Measurements from ENCODE around the gene WDR93.

Gene WDR93

DNA sequence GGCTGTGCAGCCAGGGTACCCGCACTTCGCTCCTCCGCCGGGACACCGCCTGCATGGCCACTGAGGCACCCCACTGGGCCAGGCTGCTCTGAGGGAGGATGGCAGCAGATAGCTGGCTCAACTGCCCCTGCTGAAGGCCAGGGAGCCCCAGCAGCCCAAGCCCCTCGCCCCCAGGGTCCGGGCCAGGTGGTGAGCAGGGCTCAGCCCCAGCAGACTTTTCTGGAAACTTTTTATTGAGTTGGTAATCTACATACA, 23.0 kb upstream of the WDR93 start:
- DNase-seq (ENCODE audit: insufficient read length, low spot score) (no peak), FAIRE-seq (no peak)
- TF ChIP-seq POLR2A (IDR thresholded peaks at IDR 0.05; ENCODE audit: low read depth, low read length), result no peak

- DNase-seq (ENCODE audit: insufficient read length, low spot score) (no peak), FAIRE-seq (no peak)
- no peak for TF ChIP-seq POLR2A (IDR thresholded peaks at IDR 0.05; ENCODE audit: low read depth, low read length)
Observed at GRCh38 chr15:89668171-89668570, 22.4 kb upstream of the WDR93 start.

DNA sequence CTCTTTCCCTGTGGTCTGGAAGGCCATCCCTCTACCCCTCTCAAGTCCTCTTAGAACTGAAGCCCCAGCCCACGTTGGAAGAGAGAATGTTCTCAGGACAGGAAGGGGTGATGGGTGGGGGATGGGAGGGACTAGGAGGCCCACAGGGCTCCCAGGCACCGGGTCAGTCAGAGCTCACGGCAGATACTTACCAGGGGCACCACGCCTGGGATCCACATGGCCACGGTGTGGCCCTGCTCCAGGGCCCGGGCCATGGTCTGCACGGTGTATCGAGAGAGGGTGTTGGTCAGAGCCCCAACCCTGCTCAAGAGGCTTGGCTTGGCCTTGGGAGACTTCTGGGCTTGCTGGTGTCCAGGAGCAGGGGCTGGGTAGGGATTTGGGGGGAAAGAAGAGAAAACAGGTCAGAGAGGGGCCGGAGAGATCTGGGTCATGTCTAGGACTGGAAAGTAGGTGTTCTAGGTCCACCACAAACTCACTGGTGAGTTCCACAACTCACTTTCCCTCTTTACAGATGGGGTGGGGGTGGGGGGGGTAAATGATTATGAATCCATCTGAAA, 21.2 kb upstream of the WDR93 start:
- no peak for DNase-seq (ENCODE audit: insufficient read length, low spot score)
- no peak for TF ChIP-seq POLR2A (IDR thresholded peaks at IDR 0.05; ENCODE audit: low read depth, low read length)
- FAIRE-seq, result no peak

DNA sequence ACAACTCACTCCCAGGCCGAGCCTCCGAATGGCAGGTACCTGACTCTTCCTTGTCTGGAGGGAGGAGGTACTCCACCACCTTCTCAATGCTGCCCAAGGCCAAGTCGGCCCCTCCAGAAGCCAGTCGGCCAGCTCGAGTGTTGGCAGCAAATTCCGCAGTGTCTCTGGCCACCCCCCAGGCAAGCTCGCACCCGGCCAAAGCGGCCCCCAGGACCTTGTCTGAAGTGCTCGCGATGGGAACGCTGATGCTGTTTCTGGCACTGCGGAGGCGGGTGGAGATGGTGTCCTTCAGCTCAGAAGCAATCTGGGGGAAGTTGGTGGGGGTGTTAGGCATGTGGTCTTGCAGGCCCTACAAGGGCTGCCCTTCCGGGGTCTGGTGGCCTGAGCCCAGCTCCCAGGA, 20.7 kb upstream of the WDR93 start:
- FAIRE-seq, result no peak
- DNase-seq (ENCODE audit: insufficient read length, low spot score), result no peak
- no peak for TF ChIP-seq POLR2A (IDR thresholded peaks at IDR 0.05; ENCODE audit: low read depth, low read length)

DNA sequence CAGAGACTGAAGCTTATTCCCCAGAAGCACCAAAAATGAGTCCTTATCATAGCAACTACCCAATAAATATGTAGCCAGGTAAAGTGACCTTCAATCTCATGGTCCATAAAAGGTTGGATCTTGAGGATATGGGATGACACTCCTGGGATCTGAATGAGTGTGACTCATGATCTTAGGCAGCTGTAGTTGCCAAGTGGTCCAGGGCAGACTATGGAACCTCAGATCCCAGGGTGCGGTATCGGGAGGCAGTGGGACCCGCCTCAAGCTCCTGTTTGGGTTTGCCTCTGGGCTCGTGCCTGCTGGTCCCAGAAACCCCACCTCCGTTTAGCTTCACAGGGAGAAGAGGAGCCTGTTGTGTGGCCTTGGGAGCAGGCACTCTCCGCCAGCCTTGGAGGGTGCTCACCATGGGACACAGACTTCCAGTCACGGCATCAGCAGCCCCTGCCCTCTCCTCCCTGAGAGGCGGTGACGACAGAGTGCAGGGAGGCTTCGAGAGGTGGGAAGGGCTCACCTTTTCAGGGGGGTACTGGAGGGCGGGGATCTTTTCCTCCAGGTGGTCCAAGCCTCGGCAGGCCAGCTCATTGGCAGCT, 19.5 kb upstream of the WDR93 start:
- FAIRE-seq, result no peak
- TF ChIP-seq POLR2A (IDR thresholded peaks at IDR 0.05; ENCODE audit: low read depth, low read length), result no peak
- no peak for DNase-seq (ENCODE audit: insufficient read length, low spot score)

DNA sequence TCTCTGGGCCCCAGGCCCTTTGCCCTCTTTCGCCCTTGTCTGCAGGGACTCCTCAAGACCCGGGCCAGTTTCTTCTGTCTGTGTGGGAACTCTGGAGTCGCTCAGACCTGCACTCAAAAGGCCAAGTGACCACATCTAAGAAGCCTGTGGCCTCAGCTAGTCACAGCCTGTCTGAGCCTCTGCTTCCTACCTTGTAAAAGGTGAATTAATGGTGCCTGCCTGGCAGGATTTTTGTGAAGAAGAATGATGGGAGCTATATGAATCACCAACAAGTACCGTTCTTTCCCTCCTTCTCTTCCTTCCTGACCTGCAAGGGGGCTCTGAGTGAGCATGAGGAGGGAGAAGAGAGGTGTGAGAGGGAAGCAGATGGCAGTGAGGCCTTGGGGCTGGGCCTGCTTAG, 18.9 kb upstream of the WDR93 start:
- FAIRE-seq (no peak), DNase-seq (ENCODE audit: insufficient read length, low spot score) (no peak)
- TF ChIP-seq POLR2A (IDR thresholded peaks at IDR 0.05; ENCODE audit: low read depth, low read length), result no peak

DNA sequence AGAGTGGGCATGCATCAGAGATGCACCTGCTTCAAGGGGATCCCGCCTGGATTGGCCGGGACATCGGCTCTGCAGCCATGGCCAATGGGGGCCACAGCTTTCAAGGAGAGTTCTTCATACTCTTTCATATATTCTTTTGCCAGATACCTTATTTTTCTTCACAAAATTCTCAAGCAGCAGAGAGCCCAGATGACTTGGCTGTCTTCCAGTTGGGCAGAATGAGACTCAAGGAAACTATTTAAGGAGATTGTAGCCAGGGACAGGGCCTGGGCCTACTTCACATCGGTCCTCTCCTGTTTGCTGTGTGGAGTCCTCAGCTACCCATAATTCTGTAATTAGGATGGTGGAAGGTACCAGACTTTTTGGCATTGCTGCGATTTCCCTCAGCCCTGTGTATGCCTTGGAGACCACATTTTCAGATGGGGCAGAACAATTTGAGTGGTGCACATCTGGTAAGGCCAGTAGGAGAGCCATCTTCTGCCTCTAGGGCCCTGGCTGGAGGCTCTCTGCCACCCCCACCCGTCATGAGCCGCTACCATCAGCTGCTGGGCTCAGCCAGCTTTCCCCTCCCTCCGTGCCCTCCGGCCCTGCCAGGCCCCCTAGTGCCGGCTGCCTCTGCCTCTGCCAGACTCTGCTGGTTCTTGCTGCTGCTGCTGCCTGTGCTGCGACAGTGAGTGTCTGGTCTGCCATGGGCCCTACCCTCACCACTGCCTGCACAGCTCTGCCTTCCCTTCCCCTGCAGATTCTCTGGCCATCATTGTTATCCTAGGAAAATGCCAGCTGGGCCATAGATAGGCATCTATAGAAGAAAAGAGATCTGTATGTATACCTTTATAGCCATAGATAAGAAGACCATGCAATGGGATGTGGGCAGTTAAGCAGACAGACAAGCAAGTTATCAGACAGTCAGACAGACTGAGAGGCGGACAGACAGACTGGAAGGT, 18.1 kb upstream of the WDR93 start:
- no peak for DNase-seq (ENCODE audit: insufficient read length, low spot score)
- TF ChIP-seq POLR2A (IDR thresholded peaks at IDR 0.05; ENCODE audit: low read depth, low read length), result no peak
- FAIRE-seq, result no peak

GRCh38 chr15:89673165-89673512, 17.5 kb upstream of the WDR93 start:
- no peak for TF ChIP-seq POLR2A (IDR thresholded peaks at IDR 0.05; ENCODE audit: low read depth, low read length)
- DNase-seq (ENCODE audit: insufficient read length, low spot score) (no peak), FAIRE-seq (no peak)

GRCh38 chr15:89674526-89674925, 16.1 kb upstream of the WDR93 start:
- FAIRE-seq (no peak), DNase-seq (ENCODE audit: insufficient read length, low spot score) (no peak)
- TF ChIP-seq POLR2A (IDR thresholded peaks at IDR 0.05; ENCODE audit: low read depth, low read length), result no peak

DNA sequence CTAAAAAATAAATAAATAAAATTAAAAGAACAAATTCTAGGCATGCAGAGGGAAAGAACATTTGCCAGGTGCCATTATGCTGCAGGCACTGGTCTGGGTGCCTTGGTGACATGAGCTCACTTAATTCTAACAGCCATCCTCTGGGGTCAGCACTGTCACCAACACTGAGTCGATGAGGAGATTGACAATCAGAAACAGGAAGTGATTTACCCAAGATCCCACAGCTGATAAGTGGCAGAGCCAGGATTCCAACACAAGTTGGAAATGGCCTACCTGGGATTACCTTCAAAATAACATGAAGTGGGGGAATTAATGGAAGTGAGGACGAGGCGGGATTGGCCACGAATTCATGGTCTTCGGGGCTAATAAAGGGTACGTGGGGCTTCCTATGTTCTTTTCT, 15.0 kb upstream of the WDR93 start:
- no peak for TF ChIP-seq POLR2A (IDR thresholded peaks at IDR 0.05; ENCODE audit: low read depth, low read length)
- DNase-seq (ENCODE audit: insufficient read length, low spot score) (no peak), FAIRE-seq (no peak)

- FAIRE-seq (no peak), DNase-seq (ENCODE audit: insufficient read length, low spot score) (no peak)
- no peak for TF ChIP-seq POLR2A (IDR thresholded peaks at IDR 0.05; ENCODE audit: low read depth, low read length)
Observed at GRCh38 chr15:89677381-89677780, 13.2 kb upstream of the WDR93 start.

DNA sequence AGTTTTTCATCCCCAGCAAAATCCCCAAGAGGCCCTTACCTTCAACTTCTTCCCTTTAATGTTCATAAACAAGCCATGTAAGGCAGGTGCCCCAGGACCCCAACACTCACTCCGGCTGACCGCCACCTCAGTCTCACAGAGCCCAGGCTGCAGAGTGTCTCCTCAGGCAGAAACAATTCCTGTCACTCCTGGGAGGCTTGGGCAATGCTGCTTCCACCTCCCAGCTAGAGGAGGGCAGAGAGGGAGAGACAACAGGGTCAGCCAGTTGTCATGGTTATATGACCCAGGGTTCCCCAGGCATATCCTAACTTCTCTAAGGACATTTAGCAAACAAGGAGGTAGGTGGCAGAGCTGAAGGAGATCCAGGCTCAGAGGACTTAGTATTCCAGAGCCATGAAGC, 11.4 kb upstream of the WDR93 start, which contains the start of gene PLIN1:
Gene PLIN1 (minus strand): TSS at position 156 of the 400 bp plus-strand sequence. CDS start 1,878 bp downstream, outside the sequence.
- DNase-seq (ENCODE audit: insufficient read length, low spot score) (no peak), FAIRE-seq (no peak)
- TF ChIP-seq POLR2A (IDR thresholded peaks at IDR 0.05; ENCODE audit: low read depth, low read length), result no peak

- DNase-seq (ENCODE audit: insufficient read length, low spot score) (no peak), FAIRE-seq (no peak)
- no peak for TF ChIP-seq POLR2A (IDR thresholded peaks at IDR 0.05; ENCODE audit: low read depth, low read length)
Observed at GRCh38 chr15:89680282-89680873, 10.2 kb upstream of the WDR93 start.

DNA sequence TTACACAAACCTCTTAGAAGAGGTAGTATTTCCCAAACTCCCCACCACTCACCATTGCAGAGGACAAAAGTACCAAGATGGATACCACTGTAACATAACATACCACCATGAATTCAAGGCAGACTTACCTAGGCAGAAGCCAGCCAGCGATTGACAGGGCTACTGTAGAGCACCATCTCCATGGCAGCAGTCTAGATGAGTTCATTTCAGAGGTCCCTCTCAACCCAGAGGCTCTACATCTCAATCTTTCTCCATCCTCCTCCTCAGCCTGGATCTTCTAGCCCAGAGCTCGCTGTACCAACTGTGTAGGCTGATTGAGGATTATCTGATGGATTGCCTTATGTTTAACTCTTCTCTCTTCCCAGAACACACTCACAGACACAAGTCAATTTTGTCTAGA, 9.5 kb upstream of the WDR93 start:
- FAIRE-seq (no peak), DNase-seq (ENCODE audit: insufficient read length, low spot score) (no peak)

GRCh38 chr15:89685995-89686394, 4.6 kb upstream of the WDR93 start:
- DNase-seq (ENCODE audit: insufficient read length, low spot score) (no peak), FAIRE-seq (no peak)
- no peak for TF ChIP-seq POLR2A (IDR thresholded peaks at IDR 0.05; ENCODE audit: low read depth, low read length)

More for the DNA sequence above, 9.5 kb upstream of the WDR93 start:
- TF ChIP-seq POLR2A (IDR thresholded peaks at IDR 0.05; ENCODE audit: low read depth, low read length), result no peak

All from H54 (cell line).